H1 (cell line): ENCODE data around the gene TMEM269. TPM values are rescaled to one million over a fixed set of nuclear protein-coding genes. Genes with fewer than 3 reads are reported as not detected.

Source experiments
- CTCF ChIA-PET: fragments of 300-600 bp; sonication (Branson Sonifier 250); formaldehyde crosslinking; loops from one replicate; lab custom pipeline; 2021; ENCODE audit not compliant: partially characterized antibody; lab: Charles Lee
- POLR2A ChIA-PET: fragments of 300-600 bp; sonication (Branson Sonifier 250); formaldehyde crosslinking; loops from one replicate; lab custom pipeline; 2021; ENCODE audit warnings: inconsistent platforms; ENCODE audit not compliant: partially characterized antibody; lab: Charles Lee
- DNase-seq, 2 experiments: peaks; one replicate each; pipeline versions ENCODE4 v3.0.0 to v3.0.0-alpha.2; 2010 to 2022; ENCODE audit warnings: low spot score in 2 of 2, low read depth in 1 of 2, mixed read lengths in 1 of 2
- FAIRE-seq: peaks from 2 replicates; lab custom pipeline; 2011; peaks lifted over from hg19 to GRCh38; lab: Jason Lieb, UNC
- H2AFZ ChIP-seq: 2 replicates; pipeline ENCODE4 v1.8.1; 2012; ENCODE audit warnings: low read length, inconsistent platforms
- H2AK5ac ChIP-seq: 2 replicates; pipeline ENCODE4 v1.6.1; 2013; ENCODE audit warnings: low read depth, low read length
- H2BK120ac ChIP-seq: replicated peaks from 2 replicates; pipeline ENCODE3; 2013; ENCODE audit warnings: low read depth, low read length, inconsistent platforms
- H2BK12ac ChIP-seq: 2 replicates; pipeline ENCODE4 v1.6.1; 2013; ENCODE audit warnings: low read depth, low read length
- H2BK15ac ChIP-seq: 2 replicates; pipeline ENCODE4 v1.6.1; 2013; ENCODE audit warnings: low read length
- H2BK20ac ChIP-seq: 2 replicates; pipeline ENCODE4 v1.6.1; 2013; ENCODE audit warnings: low read length
- H2BK5ac ChIP-seq: 2 replicates; pipeline ENCODE4 v1.6.1; 2013; ENCODE audit warnings: low read depth, low read length
- H3K14ac ChIP-seq: 2 replicates; pipeline ENCODE4 v1.6.1; 2013; ENCODE audit warnings: inconsistent platforms; ENCODE audit not compliant: insufficient read length
- H3K18ac ChIP-seq: 2 replicates; pipeline ENCODE4 v1.6.1; 2013; ENCODE audit warnings: low read length; ENCODE audit errors: extremely low read depth
- H3K23ac ChIP-seq: 2 replicates; pipeline ENCODE4 v1.6.1; 2013; ENCODE audit warnings: inconsistent platforms; ENCODE audit not compliant: insufficient read length
- H3K23me2 ChIP-seq: 2 replicates; pipeline ENCODE4 v1.6.1; 2013; ENCODE audit warnings: low read depth, low read length
- H3K27ac ChIP-seq: 2 replicates; pipeline ENCODE4 v1.6.1; 2011; ENCODE audit warnings: low read depth, low read length, inconsistent platforms
- H3K27me3 ChIP-seq, 4 experiments: replicated peaks in 1 of 4; 1 replicate in 1 of 4; 2 replicates in 3 of 4; pipeline versions ENCODE4 v1.6.1 to v1.8.1; 2011 to 2013; ENCODE audit warnings: low read length in 3 of 4, mild to moderate bottlenecking in 3 of 4, inconsistent platforms in 2 of 4, mixed read lengths in 2 of 4, moderate library complexity in 1 of 4; ENCODE audit not compliant: control insufficient read depth in 3 of 4, insufficient read depth in 3 of 4; ENCODE audit errors: extremely low read depth in 1 of 4
- H3K36me3 ChIP-seq, 4 experiments: 2 replicates each; pipeline versions ENCODE4 v1.6.1 to v1.8.1; 2011 to 2013; ENCODE audit warnings: mild to moderate bottlenecking in 4 of 4, low read length in 3 of 4, moderate library complexity in 2 of 4, control low read depth in 1 of 4, inconsistent platforms in 1 of 4; ENCODE audit not compliant: insufficient read depth in 4 of 4, control insufficient read depth in 2 of 4
- H3K4ac ChIP-seq: replicated peaks from 2 replicates; pipeline ENCODE3; 2013; ENCODE audit warnings: low read length, low read depth, mixed read lengths, inconsistent platforms; ENCODE audit not compliant: insufficient read length
- H3K4me1 ChIP-seq, 4 experiments: replicated peaks in 1 of 4; 1 replicate in 1 of 4; 2 replicates in 3 of 4; pipeline versions ENCODE4 v1.6.1 to v1.8.1; 2011 to 2013; ENCODE audit warnings: low read length in 3 of 4, inconsistent platforms in 2 of 4, mixed read lengths in 1 of 4; ENCODE audit not compliant: insufficient read depth in 4 of 4, control insufficient read depth in 3 of 4
- H3K4me2 ChIP-seq, 2 experiments: 2 replicates each; pipeline versions ENCODE4 v1.6.1 to v1.8.1; 2011 to 2013; ENCODE audit warnings: low read depth in 2 of 2, low read length in 2 of 2, control low read depth in 1 of 2, inconsistent platforms in 1 of 2, mild to moderate bottlenecking in 1 of 2; ENCODE audit not compliant: insufficient read depth in 1 of 2
- H3K4me3 ChIP-seq, 4 experiments: fragments of 200-600, 300-600 bp in 1 of 4; sonication (generic), shearing (Covaris generic), sonication (Bioruptor Twin) in 1 of 4; 2 replicates each; pipeline versions ENCODE4 v1.5.1 to v1.8.1; 2011 to 2016; ENCODE audit warnings: low read length in 4 of 4, low read depth in 3 of 4, control low read depth in 2 of 4, inconsistent platforms in 2 of 4, mild to moderate bottlenecking in 2 of 4, mixed read lengths in 1 of 4, moderate library complexity in 1 of 4; ENCODE audit not compliant: insufficient read depth in 2 of 4; ENCODE audit errors: extremely low read depth in 1 of 4
- H3K56ac ChIP-seq: replicated peaks from 2 replicates; pipeline ENCODE3; 2013; ENCODE audit warnings: low read depth, mild to moderate bottlenecking, mixed read lengths, low read length, inconsistent platforms; ENCODE audit not compliant: insufficient read length
- H3K79me1 ChIP-seq: 2 replicates; pipeline ENCODE4 v1.6.1; 2013; ENCODE audit warnings: low read depth, low read length, control low read depth
- H3K79me2 ChIP-seq, 2 experiments: 2 replicates each; pipeline versions ENCODE4 v1.6.1 to v1.8.1; 2012 to 2013; ENCODE audit warnings: low read length in 2 of 2, mild to moderate bottlenecking in 2 of 2, inconsistent platforms in 1 of 2; ENCODE audit not compliant: insufficient read depth in 2 of 2, control insufficient read depth in 1 of 2
- H3K9ac ChIP-seq, 4 experiments: replicated peaks in 1 of 4; 1 replicate in 1 of 4; 2 replicates in 3 of 4; pipeline versions ENCODE4 v1.6.1 to v1.8.1; 2011 to 2013; ENCODE audit warnings: low read depth in 3 of 4, low read length in 3 of 4, control low read depth in 2 of 4, mild to moderate bottlenecking in 2 of 4, moderate library complexity in 2 of 4, inconsistent platforms in 1 of 4; ENCODE audit errors: extremely low read depth in 1 of 4
- H3K9me3 ChIP-seq, 2 experiments: 2 replicates each; pipeline versions ENCODE4 v1.6.1 to v1.8.1; 2012 to 2013; ENCODE audit warnings: mild to moderate bottlenecking in 2 of 2, moderate library complexity in 2 of 2, control low read depth in 1 of 2, inconsistent platforms in 1 of 2, low read depth in 1 of 2, low read length in 1 of 2, mixed read lengths in 1 of 2; ENCODE audit not compliant: insufficient read depth in 2 of 2
- H4K20me1 ChIP-seq, 2 experiments: replicated peaks in 1 of 2; 2 replicates each; pipeline versions ENCODE3 to v1.8.1; 2011 to 2013; ENCODE audit warnings: inconsistent platforms in 2 of 2, low read length in 2 of 2, mild to moderate bottlenecking in 1 of 2; ENCODE audit not compliant: insufficient read depth in 2 of 2, control insufficient read depth in 1 of 2
- H4K5ac ChIP-seq: 2 replicates; pipeline ENCODE4 v1.6.1; 2013; ENCODE audit warnings: low read length, low read depth, mixed read lengths, inconsistent platforms; ENCODE audit not compliant: insufficient read length
- H4K8ac ChIP-seq: 2 replicates; pipeline ENCODE4 v1.8.0; 2013; ENCODE audit warnings: mild to moderate bottlenecking, moderate library complexity, low read length, inconsistent platforms; ENCODE audit not compliant: insufficient read depth; ENCODE audit errors: extremely low read depth
- H4K91ac ChIP-seq: replicated peaks from 2 replicates; pipeline ENCODE3; 2013; ENCODE audit warnings: low read length, mixed read lengths, inconsistent platforms; ENCODE audit not compliant: insufficient read length
- ATF3 ChIP-seq: IDR thresholded peaks from 2 replicates; pipeline ENCODE4 v1.6.1; 2011; ENCODE audit warnings: low read depth, mild to moderate bottlenecking, low read length; ENCODE audit not compliant: insufficient read depth
- BCL11A ChIP-seq, 2 experiments: IDR thresholded peaks; one replicate each; pipeline ENCODE4 v1.6.1; 2011; ENCODE audit warnings: low read depth in 2 of 2, low read length in 2 of 2, mild to moderate bottlenecking in 2 of 2
- CHD2 ChIP-seq: IDR thresholded peaks from 2 replicates; pipeline ENCODE4 v1.6.1; 2012; ENCODE audit warnings: low read length, improper control_type of control experiment
- GABPA ChIP-seq: IDR thresholded peaks from 2 replicates; pipeline ENCODE4 v1.6.1; 2011; ENCODE audit warnings: mild to moderate bottlenecking, low read length, moderate library complexity, borderline replicate concordance; ENCODE audit not compliant: insufficient read depth
- KDM5A ChIP-seq: fragments of 200-600 bp; IDR thresholded peaks from 2 replicates; pipeline ENCODE4 v1.7.1; 2012; ENCODE audit warnings: mild to moderate bottlenecking, low read length, inconsistent platforms, mixed read lengths
- MAX ChIP-seq: IDR thresholded peaks from 2 replicates; pipeline ENCODE4 v1.6.1; 2012; ENCODE audit warnings: inconsistent platforms
- POLR2AphosphoS5 ChIP-seq: IDR thresholded peaks from 2 replicates; pipeline ENCODE4 v1.6.1; 2011; ENCODE audit warnings: low read depth, low read length
- RAD21 ChIP-seq, 2 experiments: IDR thresholded peaks in 1 of 2; conservative IDR thresholded peaks in 1 of 2; 2 replicates each; pipeline ENCODE4 v1.6.1; 2011; ENCODE audit warnings: low read depth in 2 of 2, low read length in 2 of 2, improper control_type of control experiment in 1 of 2, inconsistent platforms in 1 of 2, mild to moderate bottlenecking in 1 of 2, moderate library complexity in 1 of 2
- RNF2 ChIP-seq: fragments of 200-900, 300-1000 bp; sonication (generic); IDR thresholded peaks from 2 replicates; pipeline ENCODE4 v1.7.1; 2016; ENCODE audit warnings: borderline replicate concordance, low read depth, mild to moderate bottlenecking, antibody characterized with exemption, low read length; ENCODE audit not compliant: poor library complexity, severe bottlenecking; ENCODE audit errors: missing control alignments
- RXRA ChIP-seq: IDR thresholded peaks from 2 replicates; pipeline ENCODE4 v1.6.1; 2011; ENCODE audit warnings: low read depth, mild to moderate bottlenecking, low read length, moderate library complexity; ENCODE audit not compliant: insufficient read depth
- SP4 ChIP-seq: IDR thresholded peaks from 2 replicates; pipeline ENCODE4 v1.6.1; 2012; ENCODE audit warnings: low read length, inconsistent platforms
- YY1 ChIP-seq: IDR thresholded peaks from 2 replicates; pipeline ENCODE4 v1.6.1; 2011; ENCODE audit warnings: low read depth, mild to moderate bottlenecking, low read length
- WGBS, 2 experiments: shearing (Covaris generic) in 1 of 2; methylation state at CpG; one replicate each; pipeline versions ENCODE4 v1.1.6 to v1.1.7; 2013 to 2015; ENCODE audit warnings: low lambda C conversion rate in 2 of 2, mixed read lengths in 2 of 2, inconsistent platforms in 1 of 2, low coverage in 1 of 2, missing lambda C conversion rate in 1 of 2; ENCODE audit not compliant: insufficient replicate concordance in 2 of 2, insufficient coverage in 1 of 2, insufficient read length in 1 of 2; ENCODE audit errors: extremely low coverage in 1 of 2, missing lambda C conversion rate in 1 of 2; 5-methylcytosine and 5-hydroxymethylcytosine counted together
- polyA plus RNA-seq, 7 experiments: library from polyadenylated mRNA; depleted of rRNA in 3 of 7; stranded (reverse) in 5 of 7; unstranded in 2 of 7; fragments of >200 nt in 5 of 7; fragments of 200-250 nt in 2 of 7; gene quantifications; 1 replicate in 5 of 7; 2 replicates in 1 of 7; 4 replicates in 1 of 7; pipeline versions ENCODE4 v1.2.1 to v1.2.3, GENCODE V29; 2011 to 2013; ENCODE audit warnings: missing spikeins in 2 of 7, mixed read lengths in 2 of 7
- total RNA-seq: library from RNA; stranded (reverse); fragmentation: NEBNext Ultra II Directional; extraction: Animal tissue kit (Norgen Biotek cat#: 25700); gene quantifications from 2 replicates; pipeline ENCODE4 v1.2.1, GENCODE V29; 2021

TMEM269 gene
- total and polyA plus RNA-seq, 2 of the 8 experiments (the other 6 are each of a cell fraction or from before 2014, with no cell fraction given) = 0.14 to 0.35 TPM

GRCh38 chr1:42736152-42736551 lies 48.6 kb upstream of the TMEM269 start:
- Histone ChIP-seq H3K27ac (no peak overlapping the region), H3K9me3 (no peaks in the 10 kb centered on the region), H3K23ac (no peak overlapping the region), H3K79me2 (no peaks in the 10 kb centered on the region), H3K23me2 (peaks cover 5% of the 10 kb centered on the region; the same call in 1 of the 2 replicates), H3K79me1 (peaks cover 3% of the 10 kb centered on the region; the same call in 1 of the 2 replicates), H2BK120ac (no peak overlapping the region), H3K56ac (no peak overlapping the region), H3K4me2 (no peak overlapping the region), H3K4me1 (peaks cover 0 to 29% (median 20%) of the 10 kb centered on the region in 4 experiments; a peak in 6 of 7 replicates), H3K9ac (no peak overlapping the region), H2AFZ (no peak overlapping the region), H4K20me1 (peaks cover 0 to 4% of the 10 kb centered on the region in 2 experiments), H3K18ac (no peak overlapping the region), H3K27me3 (no peaks in the 10 kb centered on the region), H2BK5ac (no peak overlapping the region), H2BK20ac (no peak overlapping the region), H2BK12ac (no peak overlapping the region), H3K36me3 (no peaks in the 10 kb centered on the region), H3K4me3 (no peak overlapping the region), H2BK15ac (no peak overlapping the region), H3K14ac (no peak overlapping the region), H2AK5ac (no peak overlapping the region), H4K5ac (no peak overlapping the region), H4K8ac (no peak overlapping the region), H4K91ac (no peak overlapping the region), H3K4ac (no peak overlapping the region)
- 94% methylated on average over 4 of the region's 4 CpGs; no CpG with 5 or more reads in 1 of the 2 experiments for WGBS, 2 experiments
- ChIA-PET CTCF (interaction anchor here (0.6 to 6.4 kb wide), 12 partner anchors 10 to 562 kb away, joined by 3 to 62 read pairs (median 3); partner anchors contain the start of gene YBX1), POLR2A (no interaction called here)
- no peak for DNase-seq
- no peak for FAIRE-seq
- TF ChIP-seq CHD2 = no peak
- TF ChIP-seq RNF2 = no peak
- peak; percentile 19 to 49; a peak in 2 of 4 replicates for TF ChIP-seq RAD21 (IDR thresholded peaks at IDR 0.05 in 1 of 2, conservative IDR thresholded peaks at IDR 0.05 in 1 of 2; ENCODE audit: low read depth in 2 of 2, low read length in 2 of 2)
- no peak for TF ChIP-seq BCL11A (IDR thresholded peaks at IDR 0.05; ENCODE audit: low read depth in 2 of 2, low read length in 2 of 2)
- no peak for TF ChIP-seq ATF3
- no peak for TF ChIP-seq MAX
- no peak for TF ChIP-seq POLR2AphosphoS5
- TF ChIP-seq RXRA = no peak
- peak; percentile 46; the same call in 1 of the 2 replicates for TF ChIP-seq YY1
- no peak for TF ChIP-seq SP4
- no peak for TF ChIP-seq KDM5A
- TF ChIP-seq GABPA = no peak
